Fibroblast of mammary gland (primary cell): ENCODE measurements around the gene TRAF3IP1.

ENCODE experiments used
- DNase-seq: peaks from one replicate; pipeline ENCODE4 v3.0.0-alpha.2; 2010; ENCODE audit warnings: low read depth
- H3K4me3 ChIP-seq: 2 replicates; pipeline ENCODE4 v1.5.1; 2011; ENCODE audit warnings: low read depth, mild to moderate bottlenecking, low read length, moderate library complexity; ENCODE audit not compliant: control insufficient read depth
- CTCF ChIP-seq: conservative IDR thresholded peaks from 2 replicates; pipeline ENCODE4 v1.5.1; 2011; ENCODE audit warnings: low read depth, low read length, inconsistent platforms; ENCODE audit not compliant: control insufficient read depth, insufficient read depth

Gene TRAF3IP1

GRCh38 chr2:238418196-238418998 is 98.1 kb downstream of the TRAF3IP1 start:
- no peak overlapping the region for H3K4me3 ChIP-seq
- no peak for TF ChIP-seq CTCF
- no peak for DNase-seq

- H3K4me3 ChIP-seq: no peak overlapping the region
- no peak for DNase-seq
- TF ChIP-seq CTCF: no peak
Observed at GRCh38 chr2:238418999-238419546, 98.8 kb downstream of the TRAF3IP1 start.

GRCh38 chr2:238420442-238420841 is 100.1 kb downstream of the TRAF3IP1 start:
- H3K4me3 ChIP-seq: no peak overlapping the region
- no peak for TF ChIP-seq CTCF
- DNase-seq: no peak

GRCh38 chr2:238420878-238421694 is 100.8 kb downstream of the TRAF3IP1 start:
- no peak for TF ChIP-seq CTCF
- no peak for DNase-seq
- no peak overlapping the region for H3K4me3 ChIP-seq

- no peak for DNase-seq
- TF ChIP-seq CTCF: no peak
- no peak overlapping the region for H3K4me3 ChIP-seq
Observed at GRCh38 chr2:238421695-238422035, 101.3 kb downstream of the TRAF3IP1 start.

GRCh38 chr2:238422285-238422684 is 102.0 kb downstream of the TRAF3IP1 start:
- TF ChIP-seq CTCF: no peak
- DNase-seq: no peak
- H3K4me3 ChIP-seq: no peak overlapping the region
